Fibroblast of villous mesenchyme (primary cell): ENCODE data around the gene ZNF506. TPM values are rescaled to one million over a fixed set of nuclear protein-coding genes. Genes with fewer than 3 reads are reported as not detected.

ENCODE experiments used
- DNase-seq: peaks from one replicate; pipeline ENCODE4 v3.0.0-alpha.2; 2010; ENCODE audit warnings: low read depth
- H3K4me3 ChIP-seq: 2 replicates; pipeline ENCODE4 v1.5.1; 2011; ENCODE audit warnings: low read depth, mild to moderate bottlenecking, low read length
- small RNA-seq: library from RNA; depleted of rRNA; stranded (forward); fragments of <200 nt; gene quantifications from one replicate; pipeline ENCODE3, GENCODE V24; 2012
- total RNA-seq: library from RNA; depleted of rRNA; stranded (reverse); fragments of >200 nt; gene quantifications from 2 replicates; pipeline ENCODE4 v1.2.3, GENCODE V29; 2012
- TF ChIP-seq, protein P1 (sequence below): IDR thresholded peaks from 2 replicates; pipeline ENCODE4 v1.5.1; 2012; ENCODE audit warnings: low read depth, mild to moderate bottlenecking, low read length; ENCODE audit not compliant: insufficient read depth

Gene ZNF506
- total RNA-seq, 1 donor, result 7.3 TPM

DNA sequence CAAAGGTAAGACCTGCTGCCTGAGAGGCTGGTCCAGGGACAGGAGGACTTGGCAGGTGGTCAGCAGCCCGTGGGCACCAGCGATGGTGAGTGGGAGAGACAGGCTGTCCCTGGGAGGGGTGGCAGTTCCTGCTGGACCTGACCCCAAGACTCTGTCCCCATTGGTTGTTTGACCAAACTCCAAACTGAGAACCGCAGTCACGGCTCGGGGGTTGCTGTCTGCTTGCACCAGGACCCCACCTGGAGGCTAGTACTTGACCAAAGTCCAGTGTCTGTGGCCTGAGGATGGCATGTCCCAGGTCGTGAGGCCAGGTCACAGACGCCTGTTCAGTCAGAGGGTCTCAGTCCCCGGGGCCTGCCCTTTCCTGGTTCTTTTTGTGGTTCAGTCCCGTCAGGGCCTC, 78.8 kb downstream of the ZNF506 start:
- TF ChIP-seq, protein P1, sequence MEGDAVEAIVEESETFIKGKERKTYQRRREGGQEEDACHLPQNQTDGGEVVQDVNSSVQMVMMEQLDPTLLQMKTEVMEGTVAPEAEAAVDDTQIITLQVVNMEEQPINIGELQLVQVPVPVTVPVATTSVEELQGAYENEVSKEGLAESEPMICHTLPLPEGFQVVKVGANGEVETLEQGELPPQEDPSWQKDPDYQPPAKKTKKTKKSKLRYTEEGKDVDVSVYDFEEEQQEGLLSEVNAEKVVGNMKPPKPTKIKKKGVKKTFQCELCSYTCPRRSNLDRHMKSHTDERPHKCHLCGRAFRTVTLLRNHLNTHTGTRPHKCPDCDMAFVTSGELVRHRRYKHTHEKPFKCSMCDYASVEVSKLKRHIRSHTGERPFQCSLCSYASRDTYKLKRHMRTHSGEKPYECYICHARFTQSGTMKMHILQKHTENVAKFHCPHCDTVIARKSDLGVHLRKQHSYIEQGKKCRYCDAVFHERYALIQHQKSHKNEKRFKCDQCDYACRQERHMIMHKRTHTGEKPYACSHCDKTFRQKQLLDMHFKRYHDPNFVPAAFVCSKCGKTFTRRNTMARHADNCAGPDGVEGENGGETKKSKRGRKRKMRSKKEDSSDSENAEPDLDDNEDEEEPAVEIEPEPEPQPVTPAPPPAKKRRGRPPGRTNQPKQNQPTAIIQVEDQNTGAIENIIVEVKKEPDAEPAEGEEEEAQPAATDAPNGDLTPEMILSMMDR, result no peak

More for the DNA sequence above, 78.8 kb downstream of the ZNF506 start:
- H3K4me3 ChIP-seq, result no peak overlapping the region
- no peak for DNase-seq

Small RNA genes lying within 50 kb of the gene (small RNA-seq; reads per million reads assigned to genes)
- gene AC011477.5, result not detected

Other genes with a start within 250 kb of the ZNF506 start
- 0.64 and 1.7 TPM in 2 replicates for gene PBX4, start 203.1 kb downstream of the ZNF506 start, total RNA-seq
- gene LPAR2, start 193.5 kb downstream of the ZNF506 start, total RNA-seq, result 0.86 and 0.97 TPM in 2 replicates
- gene GMIP, start 178.1 kb downstream of the ZNF506 start, total RNA-seq, result 5.6 and 6.8 TPM in 2 replicates
- 35.8 and 44.9 TPM in 2 replicates for gene ATP13A1, start 158.1 kb downstream of the ZNF506 start, total RNA-seq
- gene ZNF101, start 152.9 kb downstream of the ZNF506 start, total RNA-seq, result 5.5 and 5.6 TPM in 2 replicates
- gene ZNF14, start 88.6 kb downstream of the ZNF506 start, total RNA-seq, result 4.2 and 7.8 TPM in 2 replicates
- 2.3 and 5.6 TPM in 2 replicates for gene ZNF253, start 44.1 kb upstream of the ZNF506 start, total RNA-seq
- gene ZNF93, start 79.2 kb upstream of the ZNF506 start, total RNA-seq, result 6.4 and 11.2 TPM in 2 replicates
- 0.86 and 1.3 TPM in 2 replicates for gene ZNF682, start 217.8 kb upstream of the ZNF506 start, total RNA-seq